Motor neuron (in vitro differentiated cells): ENCODE results near the gene TMEM218. TPM values are rescaled to one million over a fixed set of nuclear protein-coding genes. Genes with fewer than 3 reads are reported as not detected.

Experiments
- ATAC-seq, 8 experiments: fragments of 200-7000 bp; cut with Tn5 transposase; replicated peaks in 6 of 8; 2 replicates each; pipeline ENCODE4 v1.8.0; 2021; ENCODE audit warnings: mild to moderate bottlenecking in 8 of 8, moderate library complexity in 8 of 8
- H3K27ac ChIP-seq, 2 donors: fragments of 250-450 bp; sonication (Bioruptor Pico); 2 replicates each; pipeline ENCODE4 v1.9.0; 2021; ENCODE audit warnings: antibody characterized with exemption in 2 of 2, mild to moderate bottlenecking in 2 of 2, moderate library complexity in 1 of 2
- H3K4me1 ChIP-seq, 2 donors: fragments of 250-450 bp; sonication (Bioruptor Pico); replicated peaks in 1 of 2; 2 replicates each; pipeline ENCODE4 v1.6.1; 2021; ENCODE audit warnings: antibody characterized with exemption in 2 of 2, mild to moderate bottlenecking in 2 of 2, moderate library complexity in 1 of 2
- H3K4me3 ChIP-seq, 5 donors: fragments of 250-450 bp; sonication (Bioruptor Pico); 2 replicates each; pipeline ENCODE4 v1.9.0; 2021; ENCODE audit warnings: antibody characterized with exemption in 5 of 5, mild to moderate bottlenecking in 5 of 5, moderate library complexity in 4 of 5
- WGBS, 10 experiments: fragments of 450-650 bp; shearing (Covaris generic); methylation state at CpG; one replicate each; pipeline ENCODE4 v1.0.0; 2022; 5-methylcytosine and 5-hydroxymethylcytosine counted together
- in situ Hi-C, 9 experiments: fragments of 400-800 bp; cut with MboI; loops; one replicate each; pipeline ENCODE4 v1.15.0; 2021; ENCODE audit warnings: low sequenced_read_pairs in 9 of 9, low pct_unique_long_range_greater_than_20kb in 2 of 9; ENCODE audit not compliant: unreplicated experiment in 9 of 9
- total RNA-seq, 8 experiments: library from RNA; unstranded; fragments of 300-600 nt; gene quantifications; 2 replicates each; pipeline versions ENCODE4 v1.2.3 to v1.2.4, GENCODE V29; 2022

TMEM218 gene
- 10 to 100 TPM; 13.8 to 31.4 (median 23.2) TPM for total RNA-seq

DNA sequence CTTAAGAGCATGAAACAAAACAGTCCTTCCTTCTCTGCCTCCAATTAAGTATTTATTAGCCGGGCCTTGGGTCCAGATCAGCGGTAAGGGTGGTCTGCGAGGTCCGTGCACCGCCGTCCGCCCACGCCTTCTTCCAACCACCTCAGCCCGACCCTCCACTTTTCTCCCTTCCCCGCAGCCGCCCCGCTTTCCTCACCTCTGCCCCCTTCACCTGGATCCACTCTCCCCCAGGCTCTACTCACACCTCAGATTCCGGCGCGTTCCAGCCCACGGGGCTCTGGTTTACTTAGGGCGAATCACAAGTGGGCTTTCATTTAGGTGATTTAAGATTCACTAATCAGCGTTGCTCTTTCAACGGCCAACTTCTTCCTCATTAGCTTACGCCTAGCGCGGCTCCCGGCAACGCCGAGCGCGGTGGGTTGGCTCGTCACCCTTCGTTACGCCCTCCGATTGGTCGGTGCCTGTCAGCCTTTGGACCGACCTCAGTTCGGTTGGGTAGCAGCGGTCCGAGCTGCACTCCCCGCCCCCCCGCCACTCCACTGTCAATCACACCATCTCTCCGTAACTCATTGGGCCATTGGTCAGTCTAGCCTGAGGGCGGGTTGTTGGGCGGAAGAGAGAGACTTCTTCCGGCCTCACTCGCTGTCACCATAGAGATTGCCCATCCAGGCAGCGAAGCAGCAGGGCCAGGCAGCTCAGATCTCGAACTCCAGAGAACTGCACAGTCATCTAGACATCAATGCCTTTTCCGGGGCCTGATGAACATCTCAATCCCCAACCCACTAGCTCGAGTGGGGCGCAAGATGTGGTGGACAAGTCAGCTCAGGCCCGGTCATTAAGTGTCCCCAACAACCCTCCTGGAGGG is at the start of gene TMEM218:
TSS of gene TMEM218 (minus strand) at position 284 of the 865 bp plus-strand sequence. CDS start 9,385 bp downstream, outside the sequence.
- 0 to 80% (median 6%) methylated on average over 1 to 16 of the region's 49 CpGs; no CpG with 5 or more reads in 4 of the 10 experiments for WGBS, 10 experiments
- H3K27ac ChIP-seq: peak within 1 kb of the TSS; percentile 83 to 85
- peak; percentile 95 to 99 (median 96) for ATAC-seq
- H3K4me3 ChIP-seq: peak within 1 kb of the TSS; percentile 50 to 75 (median 59)
- H3K4me1 ChIP-seq: peaks cover 5 to 14% of the 10 kb centered on the region in 2 donors
- in situ Hi-C loops: no loop called here

DNA sequence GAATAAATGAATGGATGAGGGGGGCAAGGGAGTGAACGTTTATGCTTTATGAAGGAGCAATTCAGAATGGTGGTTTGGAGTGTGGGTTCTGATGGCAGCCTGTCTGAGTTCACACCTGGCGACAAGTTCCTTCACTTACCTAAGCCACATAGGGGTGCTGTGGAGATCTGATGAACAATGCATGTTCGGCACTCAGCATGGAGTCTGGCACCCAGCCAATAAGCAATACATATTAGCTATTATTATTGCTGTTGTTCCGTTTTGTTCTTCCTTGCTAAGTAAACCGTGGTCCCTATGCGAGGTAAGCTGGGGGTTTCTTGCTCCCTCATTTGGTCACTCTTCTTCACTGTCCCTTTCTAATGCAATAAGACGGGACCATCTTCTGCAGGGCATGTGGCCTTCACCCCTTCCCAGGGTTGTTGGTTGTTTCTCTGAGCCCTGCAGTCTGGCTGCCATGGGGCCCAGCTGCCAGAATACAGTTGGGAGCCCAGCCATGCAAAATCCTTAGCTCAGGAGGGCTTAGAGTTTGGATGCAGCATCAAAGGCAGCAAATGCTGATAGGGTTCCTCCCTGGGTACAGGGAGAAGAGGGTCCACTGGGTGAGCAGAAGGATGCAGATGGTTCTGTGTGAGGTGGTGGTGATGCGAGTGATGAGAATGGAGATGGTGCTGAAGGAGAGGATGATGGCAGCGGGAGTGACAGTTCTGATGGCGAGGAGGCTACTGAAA is 46.7 kb upstream of the TMEM218 start:
- ATAC-seq: no peak
- H3K27ac ChIP-seq: no peak overlapping the region
- 0 to 100% (median 80%) methylated on average over 1 to 8 of the region's 10 CpGs for WGBS, 10 experiments
- peaks cover 48 to 52% of the 10 kb centered on the region in 2 donors for H3K4me1 ChIP-seq
- H3K4me3 ChIP-seq: no peak overlapping the region
- in situ Hi-C loops: loop anchor here in 3 of 9 experiments (25.0 kb wide), 1 partner anchor 179 kb away; no protein-coding TSS in a partner anchor

GRCh38 chr11:125157118-125157733 is 45.8 kb upstream of the TMEM218 start:
- peak in 3 of 8 experiments; percentile 86 to 92 (median 90) for ATAC-seq
- Histone ChIP-seq H3K27ac (no peak overlapping the region), H3K4me3 (no peak overlapping the region), H3K4me1 (peaks cover 39 to 43% of the 10 kb centered on the region in 2 donors)
- in situ Hi-C loops: loop anchor here in 3 of 9 experiments (25.0 kb wide), 1 partner anchor 180 kb away; no protein-coding TSS in a partner anchor
- 28 to 95% (median 80%) methylated on average over 2 to 6 of the region's 6 CpGs; no CpG with 5 or more reads in 1 of the 10 experiments for WGBS, 10 experiments

DNA sequence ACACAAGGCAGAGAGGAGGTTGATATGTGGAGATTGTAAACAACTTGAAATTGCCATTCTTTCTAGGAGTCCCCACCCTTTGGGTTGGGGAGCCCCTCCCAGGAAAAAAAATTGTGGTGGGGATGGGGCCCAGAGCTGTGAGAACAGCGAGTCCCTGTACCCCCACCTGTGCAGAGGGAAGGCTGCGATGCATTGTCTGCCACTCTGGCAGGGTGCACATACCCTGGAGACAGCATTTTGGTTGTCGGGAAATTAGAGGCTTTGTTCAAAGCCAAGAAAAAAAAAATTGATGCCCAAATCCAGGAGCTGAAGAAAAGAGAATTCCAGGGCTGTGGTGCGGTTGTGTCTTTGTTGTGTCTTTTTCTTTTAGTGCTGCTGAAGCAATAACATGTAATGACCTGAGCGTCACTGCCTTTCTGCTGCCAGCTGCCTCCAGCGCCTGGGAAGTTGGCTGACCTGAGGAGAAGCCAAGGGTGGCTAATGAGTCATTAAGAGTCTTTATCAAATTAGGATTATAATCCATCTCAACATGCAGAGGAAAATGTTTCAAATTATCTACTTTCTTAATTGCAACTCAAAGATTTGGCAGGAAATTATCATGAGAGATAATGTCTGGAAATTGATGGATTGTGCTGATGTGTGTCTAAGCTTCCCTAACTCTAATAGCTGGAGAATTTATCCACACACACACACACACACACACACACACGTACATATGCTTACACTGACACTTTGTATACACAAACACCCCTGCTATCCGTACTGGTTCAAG is 45.1 kb upstream of the TMEM218 start:
- Histone ChIP-seq H3K4me3 (no peak overlapping the region), H3K27ac (peak overlapping the region in 1 of 2 donors; percentile 50), H3K4me1 (peaks cover 38 to 39% of the 10 kb centered on the region in 2 donors)
- 0 to 60% (median 19%) methylated on average over 1 to 5 of the region's 8 CpGs; no CpG with 5 or more reads in 1 of the 10 experiments for WGBS, 10 experiments
- peak in 1 of 8 experiments; percentile 7 for ATAC-seq
- in situ Hi-C loops: loop anchor here in 3 of 9 experiments (25.0 kb wide), 1 partner anchor 181 kb away; no protein-coding TSS in a partner anchor

DNA sequence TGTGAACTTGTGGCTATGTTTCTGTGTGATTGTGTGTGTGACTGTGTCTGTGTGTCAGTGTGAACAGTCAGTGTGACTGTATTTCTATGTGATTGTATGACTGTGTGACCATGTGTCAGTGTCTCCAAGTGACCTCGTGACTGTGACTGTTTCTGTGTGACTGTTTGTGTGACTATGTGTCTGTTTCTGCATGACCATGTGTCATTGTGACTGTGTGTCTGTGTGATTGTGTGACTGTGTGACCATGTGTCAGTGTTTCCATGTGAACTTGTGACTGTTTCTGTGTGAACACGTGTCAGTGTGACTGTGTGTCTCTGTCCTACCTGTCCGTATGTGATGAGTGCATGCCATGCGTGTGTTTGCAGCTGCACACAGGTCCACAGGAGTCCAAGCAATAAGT is 44.3 kb upstream of the TMEM218 start:
- Histone ChIP-seq H3K4me3 (no peak overlapping the region), H3K4me1 (peaks cover 38 to 39% of the 10 kb centered on the region in 2 donors), H3K27ac (peak overlapping the region in 1 of 2 donors; percentile 50)
- no peak for ATAC-seq
- in situ Hi-C loops: loop anchor here in 3 of 9 experiments (25.0 kb wide), 1 partner anchor 182 kb away; no protein-coding TSS in a partner anchor
- 20 to 100% (median 96%) methylated on average over 1 to 4 of the region's 4 CpGs; no CpG with 5 or more reads in 4 of the 10 experiments for WGBS, 10 experiments

DNA sequence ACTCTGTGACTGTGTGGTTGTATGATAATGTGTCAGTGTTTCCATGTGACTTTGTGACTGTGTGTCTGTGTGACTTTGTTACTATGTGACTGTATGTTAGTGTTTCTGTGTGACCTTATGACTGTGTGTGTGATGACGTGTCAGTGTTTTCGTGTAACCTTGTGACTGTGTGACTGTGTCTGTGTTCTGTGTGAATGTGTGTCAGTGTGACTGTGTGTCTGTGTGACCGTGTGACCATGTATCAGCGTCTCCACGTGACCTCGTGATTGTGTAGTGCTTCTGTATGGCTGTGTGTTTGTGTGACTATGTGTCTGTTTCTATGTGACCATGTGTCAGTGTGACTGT is 43.6 kb upstream of the TMEM218 start:
- in situ Hi-C loops: loop anchor here in 3 of 9 experiments (25.0 kb wide), 1 partner anchor 182 kb away; no protein-coding TSS in a partner anchor
- no peak overlapping the region for H3K4me3 ChIP-seq
- 45 to 90% (median 68%) methylated on average over 2 to 3 of the region's 6 CpGs; no CpG with 5 or more reads in 6 of the 10 experiments for WGBS, 10 experiments
- no peak for ATAC-seq
- H3K4me1 ChIP-seq: peaks cover 38 to 39% of the 10 kb centered on the region in 2 donors
- H3K27ac ChIP-seq: peak overlapping the region; percentile 11 to 16

- Histone ChIP-seq H3K4me1 (peaks cover 42 to 43% of the 10 kb centered on the region in 2 donors), H3K27ac (peak overlapping the region; percentile 11 to 16), H3K4me3 (no peak overlapping the region)
- in situ Hi-C loops: loop anchor here in 3 of 9 experiments (25.0 kb wide), 1 partner anchor 183 kb away; no protein-coding TSS in a partner anchor
- 0 to 33% (median 7%) methylated on average over 1 to 3 of the region's 7 CpGs; no CpG with 5 or more reads in 5 of the 10 experiments for WGBS, 10 experiments
- ATAC-seq: peak in 6 of 8 experiments; percentile 41 to 97 (median 96)
These were observed 43.1 kb upstream of the TMEM218 start for GRCh38 chr11:125154378-125155099.

GRCh38 chr11:125153837-125154236 is 42.4 kb upstream of the TMEM218 start:
- Histone ChIP-seq H3K27ac (peak overlapping the region; percentile 5 to 6), H3K4me1 (peaks cover 48 to 49% of the 10 kb centered on the region in 2 donors), H3K4me3 (no peak overlapping the region)
- ATAC-seq: no peak
- 44 to 100% (median 83%) methylated on average over 1 to 2 of the region's 2 CpGs; no CpG with 5 or more reads in 3 of the 10 experiments for WGBS, 10 experiments
- in situ Hi-C loops: loop anchor here in 3 of 9 experiments (25.0 kb wide), 1 partner anchor 183 kb away; no protein-coding TSS in a partner anchor

DNA sequence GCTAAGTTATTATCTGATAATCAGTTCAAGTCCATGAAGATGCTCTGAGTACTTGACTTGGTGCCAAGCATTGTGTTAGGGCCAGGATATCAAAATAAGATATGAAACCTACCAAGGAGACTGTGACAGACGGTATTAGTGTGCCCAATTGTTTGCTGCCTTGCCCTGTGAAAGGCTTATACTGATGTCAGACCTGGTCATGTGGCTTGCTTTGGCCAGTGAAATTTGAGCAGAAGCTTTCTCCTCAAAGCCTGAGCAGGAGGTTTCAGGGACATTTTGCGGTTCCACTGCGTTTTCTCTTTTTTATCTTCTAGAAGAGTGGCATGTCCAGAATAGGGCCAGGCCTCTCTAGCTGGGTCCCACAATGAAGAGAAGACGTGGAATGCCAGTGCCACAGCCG is 37.3 kb upstream of the TMEM218 start:
- Histone ChIP-seq H3K4me3 (no peak overlapping the region), H3K27ac (peak overlapping the region in 1 of 2 donors; percentile 54), H3K4me1 (peaks cover 27 to 35% of the 10 kb centered on the region in 2 donors)
- ATAC-seq: peak in 5 of 8 experiments; percentile 11 to 71 (median 49)
- in situ Hi-C loops: loop anchor here in 1 of 9 experiments (25.0 kb wide), 1 partner anchor 186 kb away; the partner anchor contains the start of gene CCDC15
- 47 to 94% (median 81%) methylated on average over 2 to 5 of the region's 5 CpGs; no CpG with 5 or more reads in 2 of the 10 experiments for WGBS, 10 experiments

- Histone ChIP-seq H3K27ac (peak overlapping the region in 1 of 2 donors; percentile 54), H3K4me1 (peaks cover 27 to 35% of the 10 kb centered on the region in 2 donors), H3K4me3 (no peak overlapping the region)
- in situ Hi-C loops: loop anchor here in 1 of 9 experiments (25.0 kb wide), 1 partner anchor 186 kb away; the partner anchor contains the start of gene CCDC15
- no peak for ATAC-seq
These were observed 36.6 kb upstream of the TMEM218 start for GRCh38 chr11:125148011-125148410.

DNA sequence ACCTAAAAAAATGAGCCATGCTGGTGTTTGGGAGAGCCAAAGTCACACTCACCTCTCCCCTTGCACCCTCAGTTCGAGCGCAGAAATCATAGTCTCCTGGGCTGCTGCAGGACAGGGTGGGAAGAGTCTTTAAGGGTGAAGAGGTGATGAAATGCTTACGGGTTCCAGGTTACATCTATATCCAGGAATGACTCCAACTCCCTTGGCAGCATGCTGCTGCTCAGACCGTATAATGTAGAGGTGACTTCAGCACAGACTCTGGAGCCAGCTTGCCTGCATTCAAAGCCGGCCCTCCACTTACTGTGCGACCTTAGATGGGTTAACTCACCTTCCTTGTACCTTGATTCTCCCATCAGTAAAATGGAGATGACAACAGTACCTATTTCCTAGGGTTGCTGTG is 35.9 kb upstream of the TMEM218 start:
- no peak overlapping the region for H3K4me3 ChIP-seq
- 0 to 100% (median 89%) methylated on average over 1 to 3 of the region's 6 CpGs; no CpG with 5 or more reads in 3 of the 10 experiments for WGBS, 10 experiments
- H3K4me1 ChIP-seq: peaks cover 27 to 35% of the 10 kb centered on the region in 2 donors
- ATAC-seq: peak in 2 of 8 experiments; percentile 21 to 36
- in situ Hi-C loops: loop anchor here in 1 of 9 experiments (25.0 kb wide), 1 partner anchor 185 kb away; the partner anchor contains the start of gene CCDC15
- H3K27ac ChIP-seq: no peak overlapping the region
